CD4-positive, alpha-beta T cell treated with Interleukin-17A for 1 hour (primary cell): ENCODE data around the gene ABCC11.
A peak's percentile ranks its signal among the peaks of the same experiment; 100 is the strongest.
"Not testable (repeated sequence)": the region's sequence is repeated elsewhere in the genome, so short reads cannot be mapped to it uniquely, and the experiment has no call there.

Experiments used
- DNase-seq: peaks from one replicate; pipeline ENCODE4 v3.0.0-alpha.2; 2020

ABCC11 gene

GRCh38 chr16:48244863-48245195, 2.5 kb downstream of the ABCC11 start:
- DNase-seq: no peak

DNA sequence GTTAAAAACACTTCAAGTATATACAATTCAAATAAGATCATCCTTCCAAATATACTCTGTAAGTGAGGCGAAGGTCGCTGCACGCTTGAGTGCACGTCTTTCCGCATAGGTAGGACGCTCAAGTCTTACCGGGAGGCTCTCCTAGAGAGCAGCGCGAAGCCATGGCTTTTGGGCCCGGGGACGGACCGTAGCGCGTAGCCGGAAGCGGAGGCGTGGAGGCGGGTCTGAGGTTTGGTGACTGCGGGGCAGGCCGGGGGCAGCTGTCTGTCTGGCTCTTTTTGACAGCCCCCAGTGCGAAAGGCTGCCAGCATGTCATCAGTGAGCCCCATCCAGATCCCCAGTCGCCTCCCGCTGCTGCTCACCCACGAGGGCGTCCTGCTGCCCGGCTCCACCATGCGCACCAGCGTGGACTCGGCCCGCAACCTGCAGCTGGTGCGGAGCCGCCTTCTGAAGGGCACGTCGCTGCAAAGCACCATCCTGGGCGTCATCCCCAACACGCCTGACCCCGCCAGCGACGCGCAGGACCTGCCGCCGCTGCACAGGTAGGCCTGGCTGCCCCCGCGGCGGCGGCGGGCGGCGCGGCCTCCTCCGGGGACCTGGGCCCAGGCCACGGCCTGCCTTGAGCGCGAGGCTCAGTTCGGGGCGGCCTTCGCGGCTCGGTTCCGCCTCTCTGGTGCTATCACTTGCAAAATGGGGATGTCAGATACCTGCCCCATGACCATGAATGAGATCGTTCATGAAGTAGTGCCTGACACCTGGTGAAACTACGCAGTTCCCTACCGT, 3.1 kb downstream of the ABCC11 start, which contains the start of gene LONP2:
Gene LONP2 (plus strand): TSS at position 221 of the 783 bp plus-strand sequence. CDS start 89 bp downstream, at position 310.
- DNase-seq: peak; percentile 94

- DNase-seq: not testable (repeated sequence)
These were observed 7.2 kb downstream of the ABCC11 start for GRCh38 chr16:48240147-48240546.

GRCh38 chr16:48236286-48236685, 11.1 kb downstream of the ABCC11 start:
- DNase-seq: no peak

GRCh38 chr16:48235556-48236136, 11.7 kb downstream of the ABCC11 start:
- no peak for DNase-seq

DNA sequence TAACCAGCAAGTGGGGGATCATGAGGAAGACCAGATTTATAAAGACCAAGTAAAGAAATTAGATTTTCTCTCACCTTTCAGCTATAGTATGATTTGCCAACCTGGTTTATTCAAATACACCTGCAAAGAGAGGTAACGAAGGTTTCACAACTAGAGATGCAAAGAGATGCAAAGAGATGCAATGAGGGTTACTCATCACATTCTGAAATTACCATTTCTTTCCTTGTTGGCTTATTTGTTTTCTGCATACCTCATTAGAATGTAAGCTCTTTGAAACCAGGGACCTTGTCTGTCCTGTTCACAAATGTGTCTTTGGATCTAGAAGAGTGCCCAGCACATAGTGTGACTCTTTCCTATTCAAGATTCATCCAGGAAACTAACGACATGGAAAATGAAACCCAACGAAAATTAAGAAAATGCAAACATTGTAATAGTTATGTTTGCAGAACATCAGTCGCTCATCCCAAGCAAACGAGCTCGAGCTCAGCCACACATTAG, 12.2 kb downstream of the ABCC11 start:
- DNase-seq: no peak

GRCh38 chr16:48234630-48235029, 12.7 kb downstream of the ABCC11 start:
- DNase-seq: no peak

DNA sequence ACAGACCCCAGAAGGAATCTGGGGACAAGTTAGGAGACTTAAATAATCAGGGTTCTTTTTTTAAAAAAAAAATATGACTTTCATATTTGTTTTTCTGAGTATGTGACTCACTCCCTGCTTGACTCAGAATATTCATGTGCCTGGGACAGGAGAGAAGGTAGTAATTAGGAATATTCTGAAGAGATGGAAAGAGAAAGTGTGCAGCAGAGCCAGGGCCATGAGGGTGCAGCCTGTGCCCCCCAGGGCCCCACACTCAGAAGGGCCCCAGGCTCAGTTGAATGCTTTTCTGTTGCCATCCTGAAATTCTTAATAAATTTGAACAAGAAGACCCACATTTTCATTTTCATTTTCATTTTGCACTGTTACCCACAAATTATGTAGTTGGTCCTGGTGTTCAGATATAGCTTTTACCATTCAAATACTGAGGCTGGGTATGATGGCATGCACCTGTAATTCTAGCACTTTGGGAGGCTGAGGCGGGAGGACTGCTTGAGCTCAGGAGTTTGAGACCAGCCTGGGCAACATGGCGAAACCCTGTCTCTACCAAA, 14.8 kb downstream of the ABCC11 start:
- no peak for DNase-seq

DNA sequence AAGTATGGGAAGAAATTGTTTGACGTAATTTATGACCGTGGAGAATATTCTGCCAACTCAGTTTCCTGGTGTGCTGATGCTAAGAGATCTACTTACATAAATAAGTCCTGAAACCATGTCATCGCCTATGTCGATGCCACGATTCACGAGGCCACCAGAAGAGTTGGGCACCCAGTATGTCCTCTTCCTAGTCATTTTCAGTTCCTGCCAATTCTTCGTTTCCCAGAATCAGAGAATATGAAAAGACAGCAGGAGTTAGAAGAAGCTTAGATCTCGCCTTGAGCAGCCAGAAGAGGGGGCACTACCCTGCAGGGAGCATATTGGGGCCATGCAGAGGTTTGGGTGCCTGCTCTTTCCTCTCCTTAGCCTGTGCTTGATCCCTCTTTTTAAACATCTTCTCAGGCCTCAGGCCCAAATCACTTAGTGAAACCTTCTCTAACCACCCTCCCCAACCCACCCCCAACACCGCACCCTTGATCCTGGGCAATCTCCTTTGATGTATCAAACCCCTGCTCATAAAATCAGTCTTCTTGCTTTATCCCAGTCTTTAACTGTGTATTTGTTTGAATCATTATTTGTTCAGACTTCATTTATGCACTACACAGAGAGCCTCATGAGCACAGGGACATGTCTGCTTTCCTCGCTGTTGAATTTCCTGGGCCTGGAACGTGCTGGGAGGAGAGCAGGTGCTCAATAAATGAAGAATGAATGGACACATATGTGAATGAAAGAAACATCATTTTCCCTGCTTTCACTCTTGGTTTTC, 15.4 kb downstream of the ABCC11 start:
- peak; percentile 12 for DNase-seq

DNA sequence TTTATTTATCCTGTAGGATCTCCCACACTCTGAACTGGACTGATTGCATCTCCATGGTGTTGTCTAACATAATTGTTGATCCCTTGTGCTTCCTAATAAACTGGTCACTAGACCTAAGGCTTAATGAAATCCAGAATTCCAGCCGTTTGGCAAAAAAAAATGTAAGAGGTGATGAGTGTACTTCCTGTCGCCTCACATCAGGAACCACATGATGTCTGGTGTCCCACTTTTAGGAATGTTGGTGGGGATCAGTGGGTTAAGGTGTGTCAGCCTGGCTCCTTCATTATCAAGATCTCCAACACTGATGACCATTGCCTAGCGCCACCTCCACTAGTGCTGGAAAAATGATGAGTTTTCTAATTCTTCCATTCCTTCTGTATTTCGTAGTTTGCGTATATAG, 21.9 kb downstream of the ABCC11 start:
- DNase-seq: no peak

- no peak for DNase-seq
These were observed 23.8 kb downstream of the ABCC11 start for GRCh38 chr16:48223490-48223889.

GRCh38 chr16:48220891-48221290, 26.4 kb downstream of the ABCC11 start:
- DNase-seq: no peak

- no peak for DNase-seq
These were observed 28.9 kb downstream of the ABCC11 start for GRCh38 chr16:48218473-48218872.

GRCh38 chr16:48217708-48218107, 29.6 kb downstream of the ABCC11 start:
- DNase-seq: no peak

GRCh38 chr16:48215738-48216137, 31.6 kb downstream of the ABCC11 start:
- no peak for DNase-seq

- no peak for DNase-seq
These were observed 35.3 kb downstream of the ABCC11 start for GRCh38 chr16:48212033-48212432.

- DNase-seq: no peak
These were observed 36.6 kb downstream of the ABCC11 start for GRCh38 chr16:48210747-48211146.

DNA sequence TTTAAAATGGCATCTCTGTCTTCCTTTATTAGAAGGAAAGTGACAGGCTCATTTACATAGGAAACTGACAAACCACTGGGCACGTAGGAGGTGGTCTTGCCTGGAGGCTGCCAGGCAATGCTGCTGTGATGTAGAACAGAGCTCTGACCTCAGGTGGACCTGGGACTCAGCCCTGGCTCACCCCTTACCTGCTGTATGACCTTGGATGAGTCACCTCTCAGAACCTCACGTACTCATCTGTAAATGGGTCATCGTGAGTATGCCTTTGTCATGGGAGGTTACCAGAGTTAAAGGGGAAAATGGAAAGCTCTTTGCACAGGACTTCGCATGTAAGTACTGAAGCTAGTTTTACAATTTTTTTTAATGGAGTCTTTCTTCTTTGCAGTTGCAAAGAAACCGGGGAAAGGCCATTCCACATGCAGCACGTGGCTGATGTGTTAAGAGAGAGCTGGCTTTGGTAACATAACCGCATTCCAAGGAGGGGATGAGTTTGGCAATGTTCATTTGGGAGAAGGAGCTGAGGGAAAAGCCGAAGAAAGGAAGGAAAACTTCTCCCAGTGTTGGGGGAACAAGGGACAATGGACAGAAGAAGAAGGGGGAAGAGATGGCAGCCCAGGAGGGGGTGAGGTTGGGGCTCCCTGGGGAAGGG, 40.6 kb downstream of the ABCC11 start:
- no peak for DNase-seq

DNA sequence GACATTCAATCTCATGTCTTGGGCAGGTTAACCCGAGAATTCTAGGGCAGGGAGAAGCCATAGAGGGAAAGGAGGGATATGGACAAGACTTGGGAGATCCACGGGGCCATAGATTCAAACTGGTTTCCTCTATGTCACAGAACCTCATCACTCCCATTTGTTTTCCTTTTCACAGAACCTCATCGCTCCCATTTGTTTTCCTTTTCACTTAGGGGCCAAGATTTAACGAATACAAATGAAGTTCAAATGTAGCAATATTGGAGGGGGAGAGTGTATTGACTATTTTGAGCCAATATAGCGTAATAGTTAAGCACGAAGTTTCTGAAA, 42.6 kb downstream of the ABCC11 start:
- DNase-seq: no peak

- DNase-seq: no peak
These were observed 43.1 kb downstream of the ABCC11 start for GRCh38 chr16:48203974-48204824.

GRCh38 chr16:48201515-48202201, 45.7 kb downstream of the ABCC11 start:
- no peak for DNase-seq
